Astrocyte (in vitro differentiated cells and primary cell): ENCODE data around the gene RNF157.

Experiments
- EZH2 ChIP-seq: IDR thresholded peaks from 2 replicates; pipeline ENCODE4 v1.6.1; 2012; ENCODE audit warnings: mild to moderate bottlenecking, low read length, inconsistent platforms; ENCODE audit not compliant: insufficient read depth
- TF ChIP-seq, protein P1 (sequence below): IDR thresholded peaks from 2 replicates; pipeline ENCODE4 v1.5.1; 2011; ENCODE audit warnings: low read depth, mild to moderate bottlenecking, inconsistent platforms, low read length, moderate library complexity; ENCODE audit not compliant: insufficient read depth

DNA sequence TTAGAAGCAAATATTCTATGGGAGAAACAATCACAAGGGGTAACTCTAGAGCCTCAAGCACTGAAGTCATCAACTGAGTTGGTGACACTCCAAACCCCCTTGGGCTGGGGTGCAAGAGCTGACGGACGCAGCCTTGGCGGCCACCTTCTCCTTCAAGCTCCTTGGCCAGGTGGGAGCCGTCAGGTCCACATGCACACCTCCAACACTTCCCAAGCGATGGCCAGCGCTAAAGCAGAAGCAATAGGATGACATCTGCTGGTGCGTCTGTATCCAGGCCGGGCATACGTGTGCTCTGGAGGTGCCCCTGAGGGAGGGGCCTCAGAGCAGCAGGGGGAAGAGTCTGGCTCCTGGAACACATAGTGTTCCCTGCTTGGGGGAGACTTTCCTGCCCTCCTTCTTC lies 87.1 kb downstream of the RNF157 start:
- TF ChIP-seq, protein P1, sequence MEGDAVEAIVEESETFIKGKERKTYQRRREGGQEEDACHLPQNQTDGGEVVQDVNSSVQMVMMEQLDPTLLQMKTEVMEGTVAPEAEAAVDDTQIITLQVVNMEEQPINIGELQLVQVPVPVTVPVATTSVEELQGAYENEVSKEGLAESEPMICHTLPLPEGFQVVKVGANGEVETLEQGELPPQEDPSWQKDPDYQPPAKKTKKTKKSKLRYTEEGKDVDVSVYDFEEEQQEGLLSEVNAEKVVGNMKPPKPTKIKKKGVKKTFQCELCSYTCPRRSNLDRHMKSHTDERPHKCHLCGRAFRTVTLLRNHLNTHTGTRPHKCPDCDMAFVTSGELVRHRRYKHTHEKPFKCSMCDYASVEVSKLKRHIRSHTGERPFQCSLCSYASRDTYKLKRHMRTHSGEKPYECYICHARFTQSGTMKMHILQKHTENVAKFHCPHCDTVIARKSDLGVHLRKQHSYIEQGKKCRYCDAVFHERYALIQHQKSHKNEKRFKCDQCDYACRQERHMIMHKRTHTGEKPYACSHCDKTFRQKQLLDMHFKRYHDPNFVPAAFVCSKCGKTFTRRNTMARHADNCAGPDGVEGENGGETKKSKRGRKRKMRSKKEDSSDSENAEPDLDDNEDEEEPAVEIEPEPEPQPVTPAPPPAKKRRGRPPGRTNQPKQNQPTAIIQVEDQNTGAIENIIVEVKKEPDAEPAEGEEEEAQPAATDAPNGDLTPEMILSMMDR = no peak
- no peak for TF ChIP-seq EZH2
